ENCODE results near the gene PBX4.

PBX4 gene

GRCh38 chr19:19540715-19541515 lies 77.6 kb downstream of the PBX4 start:
- Histone ChIP-seq H3K27ac (ENCODE audit: low read length) (no peak overlapping the region), H3K27me3 (ENCODE audit: insufficient read depth, low read length) (peaks cover 45% of the 10 kb centered on the region), H3K9ac (ENCODE audit: low read depth, low read length) (no peak overlapping the region), H3K9me3 (ENCODE audit: insufficient read depth, low read depth, low read length) (no peaks in the 10 kb centered on the region), H3K4me3 (ENCODE audit: low read length) (peak overlapping the region; percentile 61; the same call in 1 of the 2 replicates), H3K36me3 (ENCODE audit: insufficient read depth, low read depth, low read length) (no peaks in the 10 kb centered on the region), H3K4me1 (ENCODE audit: insufficient read depth, low read length) (no peaks in the 10 kb centered on the region)

- H3K36me3 ChIP-seq (ENCODE audit: insufficient read depth, low read depth, low read length) = no peaks in the 10 kb centered on the region
- no peak overlapping the region for H3K27ac ChIP-seq (ENCODE audit: low read length)
- peaks cover 45% of the 10 kb centered on the region for H3K27me3 ChIP-seq (ENCODE audit: insufficient read depth, low read length)
- no peaks in the 10 kb centered on the region for H3K9me3 ChIP-seq (ENCODE audit: insufficient read depth, low read depth, low read length)
- H3K4me1 ChIP-seq (ENCODE audit: insufficient read depth, low read length) = no peaks in the 10 kb centered on the region
- peak overlapping the region; percentile 61; the same call in 1 of the 2 replicates for H3K4me3 ChIP-seq (ENCODE audit: low read length)
- H3K9ac ChIP-seq (ENCODE audit: low read depth, low read length) = no peak overlapping the region
These were observed 78.3 kb downstream of the PBX4 start for GRCh38 chr19:19540064-19540714.

- Histone ChIP-seq H3K27me3 (ENCODE audit: insufficient read depth, low read length) (peaks cover 45% of the 10 kb centered on the region), H3K9ac (ENCODE audit: low read depth, low read length) (no peak overlapping the region), H3K4me3 (ENCODE audit: low read length) (no peak overlapping the region), H3K36me3 (ENCODE audit: insufficient read depth, low read depth, low read length) (no peaks in the 10 kb centered on the region), H3K9me3 (ENCODE audit: insufficient read depth, low read depth, low read length) (no peaks in the 10 kb centered on the region), H3K4me1 (ENCODE audit: insufficient read depth, low read length) (no peaks in the 10 kb centered on the region), H3K27ac (ENCODE audit: low read length) (no peak overlapping the region)
These were observed 78.8 kb downstream of the PBX4 start for GRCh38 chr19:19539698-19540063.

GRCh38 chr19:19538785-19539166 lies 79.7 kb downstream of the PBX4 start:
- no peaks in the 10 kb centered on the region for H3K36me3 ChIP-seq (ENCODE audit: insufficient read depth, low read depth, low read length)
- H3K27me3 ChIP-seq (ENCODE audit: insufficient read depth, low read length) = peaks cover 52% of the 10 kb centered on the region
- no peak overlapping the region for H3K27ac ChIP-seq (ENCODE audit: low read length)
- H3K9ac ChIP-seq (ENCODE audit: low read depth, low read length) = no peak overlapping the region
- H3K4me1 ChIP-seq (ENCODE audit: insufficient read depth, low read length) = no peaks in the 10 kb centered on the region
- no peaks in the 10 kb centered on the region for H3K9me3 ChIP-seq (ENCODE audit: insufficient read depth, low read depth, low read length)
- H3K4me3 ChIP-seq (ENCODE audit: low read length) = peak overlapping the region; percentile 63; the same call in 1 of the 2 replicates

GRCh38 chr19:19538061-19538784 lies 80.3 kb downstream of the PBX4 start, which contains the start of gene CILP2:
CILP2 (plus strand) TSS chr19:19538265; CDS start chr19:19538350, 85 bp downstream.
- Histone ChIP-seq H3K27ac (ENCODE audit: low read length) (no peak within 1 kb of the TSS), H3K4me1 (ENCODE audit: insufficient read depth, low read length) (no peaks in the 10 kb centered on the region), H3K9me3 (ENCODE audit: insufficient read depth, low read depth, low read length) (no peaks in the 10 kb centered on the region), H3K27me3 (ENCODE audit: insufficient read depth, low read length) (peaks cover 58% of the 10 kb centered on the region), H3K36me3 (ENCODE audit: insufficient read depth, low read depth, low read length) (no peaks in the 10 kb centered on the region), H3K4me3 (ENCODE audit: low read length) (peak within 1 kb of the TSS; percentile 63; the same call in 1 of the 2 replicates), H3K9ac (ENCODE audit: low read depth, low read length) (no peak within 1 kb of the TSS)

- H3K36me3 ChIP-seq (ENCODE audit: insufficient read depth, low read depth, low read length) = no peaks in the 10 kb centered on the region
- no peak overlapping the region for H3K9ac ChIP-seq (ENCODE audit: low read depth, low read length)
- no peaks in the 10 kb centered on the region for H3K4me1 ChIP-seq (ENCODE audit: insufficient read depth, low read length)
- H3K27me3 ChIP-seq (ENCODE audit: insufficient read depth, low read length) = peaks cover 65% of the 10 kb centered on the region
- no peaks in the 10 kb centered on the region for H3K9me3 ChIP-seq (ENCODE audit: insufficient read depth, low read depth, low read length)
- H3K4me3 ChIP-seq (ENCODE audit: low read length) = peak overlapping the region; percentile 63; the same call in 1 of the 2 replicates
- H3K27ac ChIP-seq (ENCODE audit: low read length) = no peak overlapping the region
These were observed 81.1 kb downstream of the PBX4 start for GRCh38 chr19:19537075-19538048.

- no peaks in the 10 kb centered on the region for H3K36me3 ChIP-seq (ENCODE audit: insufficient read depth, low read depth, low read length)
- no peak overlapping the region for H3K9ac ChIP-seq (ENCODE audit: low read depth, low read length)
- H3K27ac ChIP-seq (ENCODE audit: low read length) = no peak overlapping the region
- peaks cover 59% of the 10 kb centered on the region for H3K27me3 ChIP-seq (ENCODE audit: insufficient read depth, low read length)
- H3K4me1 ChIP-seq (ENCODE audit: insufficient read depth, low read length) = no peaks in the 10 kb centered on the region
- H3K4me3 ChIP-seq (ENCODE audit: low read length) = no peak overlapping the region
- no peaks in the 10 kb centered on the region for H3K9me3 ChIP-seq (ENCODE audit: insufficient read depth, low read depth, low read length)
These were observed 82.9 kb downstream of the PBX4 start for GRCh38 chr19:19535311-19536191.

- Histone ChIP-seq H3K36me3 (ENCODE audit: insufficient read depth, low read depth, low read length) (peaks cover 4% of the 10 kb centered on the region), H3K4me1 (ENCODE audit: insufficient read depth, low read length) (peaks cover 2% of the 10 kb centered on the region), H3K4me3 (ENCODE audit: low read length) (no peak overlapping the region), H3K27ac (ENCODE audit: low read length) (no peak overlapping the region), H3K27me3 (ENCODE audit: insufficient read depth, low read length) (peaks cover 52% of the 10 kb centered on the region), H3K9me3 (ENCODE audit: insufficient read depth, low read depth, low read length) (no peaks in the 10 kb centered on the region), H3K9ac (ENCODE audit: low read depth, low read length) (no peak overlapping the region)
These were observed 83.8 kb downstream of the PBX4 start for GRCh38 chr19:19534556-19535265.

- peaks cover 43% of the 10 kb centered on the region for H3K27me3 ChIP-seq (ENCODE audit: insufficient read depth, low read length)
- peaks cover 3% of the 10 kb centered on the region for H3K4me1 ChIP-seq (ENCODE audit: insufficient read depth, low read length)
- no peaks in the 10 kb centered on the region for H3K9me3 ChIP-seq (ENCODE audit: insufficient read depth, low read depth, low read length)
- no peak overlapping the region for H3K4me3 ChIP-seq (ENCODE audit: low read length)
- peaks cover 11% of the 10 kb centered on the region for H3K36me3 ChIP-seq (ENCODE audit: insufficient read depth, low read depth, low read length)
- no peak overlapping the region for H3K9ac ChIP-seq (ENCODE audit: low read depth, low read length)
- H3K27ac ChIP-seq (ENCODE audit: low read length) = no peak overlapping the region
These were observed 84.6 kb downstream of the PBX4 start for GRCh38 chr19:19533841-19534240.
